Measurements from ENCODE around the gene CCDC159.
"Not testable (repeated sequence)": the region's sequence is repeated elsewhere in the genome, so short reads cannot be mapped to it uniquely, and the experiment has no call there.

Gene CCDC159

GRCh38 chr19:11338569-11339253 is 7.6 kb upstream of the CCDC159 start:
- DNase-seq: no peak

DNA sequence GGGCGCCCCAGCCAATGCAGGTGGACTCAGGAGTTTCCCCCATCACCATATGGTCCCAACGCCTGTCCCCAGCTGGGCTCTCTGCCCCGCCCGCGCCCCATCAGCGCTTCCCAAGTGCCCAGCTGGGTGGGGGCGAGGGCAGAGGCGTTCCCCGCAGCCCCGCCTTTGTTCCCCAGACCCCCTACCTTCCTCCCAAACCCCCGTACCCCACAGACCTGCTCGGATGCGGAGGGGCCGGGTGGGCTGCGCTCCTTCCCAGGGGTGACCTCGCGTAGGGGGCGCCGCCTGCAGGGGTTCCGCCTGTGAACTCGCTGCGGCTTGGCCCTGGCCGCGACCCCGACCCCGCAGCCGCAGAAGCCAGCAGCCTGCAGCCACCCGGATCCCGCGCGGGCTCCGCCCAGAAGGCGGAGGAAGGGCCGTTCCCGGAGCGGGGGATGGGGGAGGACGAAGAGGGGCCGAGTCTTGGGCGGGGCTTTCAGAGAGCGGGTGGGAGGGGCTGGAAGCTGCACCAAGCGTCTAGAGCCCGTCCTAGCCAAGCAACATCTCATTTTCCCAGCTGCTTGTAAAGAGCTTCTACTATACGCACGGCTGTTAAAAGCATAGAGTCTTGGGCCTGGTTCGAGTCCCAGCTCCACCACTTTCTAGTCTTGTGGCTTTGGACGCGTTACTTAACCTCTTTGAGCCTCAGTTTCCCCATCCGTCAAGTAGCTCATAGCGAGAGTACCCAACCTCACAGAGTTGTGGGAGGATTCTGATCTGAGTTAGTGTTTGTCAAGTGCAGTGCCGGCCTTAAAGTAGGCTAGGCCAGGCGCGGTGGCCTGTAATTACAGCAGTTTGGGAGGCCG is 6.8 kb upstream of the CCDC159 start, which contains the start of gene RAB3D:
Gene RAB3D (minus strand): TSS at position 404 of the 845 bp plus-strand sequence. CDS start 2,258 bp downstream, outside the sequence.
- peak; percentile 72 for DNase-seq

- DNase-seq: not testable (repeated sequence)
Observed at GRCh38 chr19:11340099-11340467, 6.2 kb upstream of the CCDC159 start.

GRCh38 chr19:11342429-11342828 is 3.9 kb upstream of the CCDC159 start:
- no peak for DNase-seq

GRCh38 chr19:11345122-11345803 is 1.1 kb upstream of the CCDC159 start:
- DNase-seq: no peak

DNA sequence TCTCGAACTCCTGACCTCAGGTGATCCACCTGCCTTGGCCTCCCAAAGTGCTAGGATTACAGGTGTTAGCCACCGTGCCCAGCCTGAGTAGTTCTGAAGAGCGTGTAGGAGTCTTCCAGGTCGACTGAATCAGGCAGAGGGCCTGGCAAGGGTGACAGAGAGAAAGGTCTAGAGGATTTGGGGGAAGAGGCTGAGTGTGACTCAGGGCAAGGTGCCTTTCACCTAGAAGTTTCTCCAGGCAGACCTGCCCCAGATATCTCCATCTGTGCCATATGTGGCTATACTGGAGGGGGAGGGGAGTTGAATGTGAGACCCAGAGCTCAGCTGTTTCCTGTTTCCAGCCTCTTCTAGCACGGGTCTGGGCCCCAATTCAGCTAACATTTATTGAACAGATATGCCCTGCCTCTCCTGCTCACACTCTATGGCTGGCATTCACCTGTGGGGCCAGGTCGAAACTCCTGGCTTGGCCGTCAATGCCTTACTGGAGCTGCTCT is 1.3 kb downstream of the CCDC159 start:
- no peak for DNase-seq

DNA sequence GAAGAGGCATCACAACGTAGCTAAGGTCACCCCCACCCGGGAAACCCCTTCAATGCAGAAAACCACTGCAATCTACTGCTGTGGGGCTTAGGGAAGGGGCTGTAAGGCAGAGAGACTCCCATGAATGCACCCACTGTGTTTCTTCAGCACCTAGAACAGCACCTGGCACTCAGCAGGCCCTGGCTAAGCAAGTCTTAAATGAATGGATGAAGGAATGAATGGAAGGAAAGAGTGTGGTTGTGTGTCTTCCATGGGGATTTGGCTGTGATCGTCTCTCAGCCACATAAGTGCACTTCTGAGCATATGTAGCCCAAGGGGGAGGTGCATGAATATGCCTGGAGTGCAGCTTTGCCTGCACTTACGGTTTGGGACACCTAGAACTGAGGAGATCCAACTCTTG is 2.9 kb downstream of the CCDC159 start:
- DNase-seq: no peak

DNA sequence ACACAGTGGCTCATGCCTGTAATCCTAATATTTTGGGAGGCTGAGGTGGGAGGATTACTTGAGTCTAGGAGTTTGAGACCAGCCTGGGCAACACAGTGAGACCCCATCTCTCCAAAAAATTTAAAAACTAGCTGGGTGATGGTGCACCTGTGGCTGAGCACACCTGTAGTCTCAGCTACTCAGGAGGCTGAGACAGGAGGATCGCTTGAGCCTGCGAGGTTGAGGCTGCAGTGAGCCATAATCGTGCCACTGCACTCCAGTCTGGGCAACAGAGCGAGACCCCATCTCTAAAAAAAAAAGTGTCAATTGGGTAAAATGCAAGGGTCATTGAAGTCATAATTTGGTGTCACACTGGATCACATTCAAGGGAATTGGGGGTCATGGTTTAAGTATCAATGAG is 7.8 kb downstream of the CCDC159 start:
- not testable (repeated sequence) for DNase-seq

DNA sequence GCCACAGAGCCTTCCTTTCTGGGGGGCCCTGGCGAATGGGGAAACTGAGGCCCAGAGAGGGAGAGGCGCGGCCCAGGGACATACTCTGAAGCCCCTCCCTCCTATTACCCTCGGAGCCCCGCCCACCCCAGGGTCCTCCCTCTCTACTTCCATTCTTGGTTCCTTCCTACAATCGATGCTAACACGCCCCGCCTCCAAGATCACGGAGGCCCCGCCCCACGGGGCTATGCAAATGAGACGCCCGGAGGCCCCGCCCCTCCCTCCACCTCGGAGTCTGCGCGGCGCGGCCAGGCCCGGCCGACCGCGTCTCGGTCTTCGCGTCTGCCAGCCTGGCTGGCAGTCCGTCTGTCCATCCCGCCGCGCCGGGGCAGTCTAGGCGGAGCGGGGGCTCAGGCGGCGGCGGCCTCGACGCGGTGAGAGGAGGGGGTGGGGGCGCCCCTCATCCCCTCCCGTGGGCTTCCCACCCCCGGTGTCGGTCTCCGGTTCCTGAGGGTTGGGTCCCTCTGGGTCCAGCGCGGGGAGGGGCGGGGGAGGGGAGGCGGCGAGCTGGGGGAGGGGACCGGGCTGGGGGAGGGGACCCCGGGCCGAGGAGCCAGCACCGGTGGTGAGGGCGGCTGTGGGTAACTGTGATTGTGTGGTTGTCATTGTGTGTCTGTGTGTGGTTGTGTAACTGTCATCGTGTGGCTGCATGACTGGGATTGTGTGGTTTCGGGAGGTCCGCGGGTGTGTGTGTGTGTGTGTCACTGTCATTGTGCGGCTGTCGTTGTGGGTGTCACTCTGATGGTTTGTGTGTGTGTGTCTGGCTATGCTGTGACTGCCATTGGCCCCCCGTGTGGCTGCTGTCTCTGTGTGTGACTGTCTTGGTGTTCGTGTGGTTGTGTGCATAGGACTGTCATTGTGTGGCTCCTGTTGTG is 9.1 kb downstream of the CCDC159 start, which contains the start of gene PLPPR2:
Gene PLPPR2 (plus strand): TSS at position 273 of the 914 bp plus-strand sequence. CDS start 2,242 bp downstream, outside the sequence.
- peak; percentile 89 for DNase-seq

GRCh38 chr19:11356074-11356397 is 9.7 kb downstream of the CCDC159 start:
- no peak for DNase-seq

DNA sequence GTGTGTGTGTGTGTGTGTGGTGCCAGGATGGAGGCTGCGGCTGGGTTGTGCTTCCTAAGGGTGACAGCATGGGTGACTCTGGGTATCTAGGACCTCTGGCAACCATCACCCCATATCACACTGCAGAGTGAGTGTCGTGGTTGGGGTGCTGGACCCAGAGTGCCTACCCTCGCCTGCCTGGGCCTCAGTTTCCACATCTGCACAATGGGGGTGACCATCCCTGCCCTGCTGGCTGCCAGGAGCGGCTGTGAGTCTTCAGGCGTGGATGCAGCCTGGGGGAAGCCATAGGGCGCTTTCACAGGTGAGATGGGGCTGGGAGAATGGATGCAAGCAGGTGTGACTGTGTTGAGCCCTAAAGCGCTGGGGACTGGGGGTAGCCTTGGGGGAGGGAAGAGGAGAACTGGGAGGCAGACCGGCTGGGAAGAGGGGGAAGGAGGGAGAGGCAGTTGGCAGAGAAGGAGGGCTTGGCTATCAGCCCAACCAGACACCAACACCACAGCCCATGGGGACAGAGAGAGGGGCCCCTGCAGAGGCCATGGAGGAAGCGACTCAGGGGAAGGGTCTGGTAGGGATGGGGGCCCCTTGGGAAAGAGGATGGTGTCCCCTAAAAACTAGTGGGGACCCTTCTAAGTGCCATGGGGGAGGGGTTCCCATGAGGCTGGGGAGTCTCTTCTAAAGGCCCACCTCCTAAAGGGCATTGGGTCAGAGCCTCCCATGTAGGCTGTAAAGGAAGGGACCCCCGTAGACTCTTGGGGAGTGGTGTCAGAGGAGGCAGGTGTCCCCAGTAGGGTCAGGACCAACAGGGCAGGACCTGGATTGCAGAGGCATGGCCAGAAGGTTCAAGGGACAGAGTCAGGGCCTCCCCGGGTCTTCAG is 10.6 kb downstream of the CCDC159 start:
- no peak for DNase-seq

GRCh38 chr19:11359421-11359820 is 13.1 kb downstream of the CCDC159 start:
- DNase-seq: no peak

DNA sequence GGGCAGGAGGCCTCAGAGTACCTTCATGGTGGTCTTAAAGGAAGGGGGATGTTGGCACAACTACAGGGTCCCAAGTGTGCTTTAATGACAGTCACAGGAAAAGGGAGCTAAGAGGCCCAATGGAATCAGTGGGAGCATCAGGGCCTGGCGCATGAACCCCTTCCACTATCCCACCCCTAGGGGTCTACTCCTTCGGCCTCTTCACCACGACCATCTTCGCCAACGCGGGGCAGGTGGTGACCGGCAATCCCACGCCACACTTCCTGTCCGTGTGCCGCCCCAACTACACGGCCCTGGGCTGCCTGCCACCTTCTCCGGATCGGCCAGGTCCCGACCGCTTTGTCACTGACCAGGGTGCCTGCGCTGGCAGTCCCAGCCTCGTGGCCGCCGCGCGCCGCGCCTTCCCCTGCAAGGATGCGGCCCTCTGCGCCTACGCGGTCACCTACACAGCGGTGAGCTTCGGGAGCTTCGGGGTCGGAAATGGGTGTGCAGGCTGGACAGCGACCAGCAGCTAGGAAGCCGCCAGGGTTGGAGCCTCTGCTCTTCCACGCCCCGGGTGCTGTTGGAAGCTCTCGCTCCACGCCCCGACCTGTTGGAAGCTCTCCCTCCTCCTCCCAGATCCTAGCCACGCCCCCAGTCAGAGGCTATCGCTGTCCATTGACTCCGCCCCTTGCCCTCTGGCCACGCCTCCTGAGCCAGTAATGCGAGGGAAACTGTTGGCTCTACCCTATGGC is 14.9 kb downstream of the CCDC159 start:
- DNase-seq: no peak

GRCh38 chr19:11361771-11362731 is 15.7 kb downstream of the CCDC159 start:
- DNase-seq: no peak

DNA sequence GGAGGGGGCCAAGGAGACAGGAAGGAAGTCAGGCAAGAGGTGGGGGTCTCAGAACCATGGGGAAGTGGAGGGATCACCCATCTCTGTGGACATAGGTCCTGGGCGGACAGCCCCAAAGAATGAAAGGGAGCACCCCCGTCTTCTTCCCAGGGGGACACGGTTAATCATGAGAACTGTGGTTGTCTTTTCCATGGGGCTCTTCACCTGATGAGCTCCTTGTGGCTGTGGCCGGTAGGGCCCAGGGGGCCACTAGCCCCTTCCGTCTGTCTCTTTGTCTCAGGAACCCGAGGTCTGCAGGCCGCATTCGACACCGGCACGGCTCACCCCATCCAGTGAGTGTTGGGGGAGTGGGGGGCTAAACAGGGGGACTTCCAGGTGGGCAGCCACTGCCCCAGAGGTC is 17.6 kb downstream of the CCDC159 start:
- DNase-seq: no peak

DNA sequence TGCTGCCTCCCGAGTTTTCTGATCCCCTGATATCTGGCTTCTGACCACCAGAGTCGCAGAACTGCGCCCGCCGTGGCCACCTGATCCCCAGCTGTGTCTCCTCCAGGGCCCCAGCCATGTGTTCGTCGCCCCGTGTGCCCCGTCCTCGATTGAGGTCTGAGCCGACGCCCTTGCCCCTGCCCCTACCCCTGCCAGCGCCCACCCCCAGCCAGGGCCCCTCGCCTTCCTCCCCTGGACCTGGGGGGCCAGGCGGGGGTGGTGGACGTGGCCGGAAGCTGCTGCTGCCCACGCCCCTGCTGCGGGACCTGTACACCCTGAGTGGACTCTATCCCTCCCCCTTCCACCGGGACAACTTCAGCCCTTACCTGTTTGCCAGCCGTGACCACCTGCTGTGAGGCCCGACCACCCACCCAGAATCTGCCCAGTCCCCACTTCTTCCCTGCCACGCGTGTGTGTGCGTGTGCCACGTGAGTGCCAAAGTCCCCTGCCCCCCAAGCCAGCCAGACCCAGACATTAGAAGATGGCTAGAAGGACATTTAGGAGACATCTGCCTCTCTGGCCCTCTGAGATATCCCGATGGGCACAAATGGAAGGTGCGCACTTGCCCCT is 18.1 kb downstream of the CCDC159 start:
- no peak for DNase-seq

GRCh38 chr19:11364935-11365334 is 18.6 kb downstream of the CCDC159 start:
- no peak for DNase-seq

DNA sequence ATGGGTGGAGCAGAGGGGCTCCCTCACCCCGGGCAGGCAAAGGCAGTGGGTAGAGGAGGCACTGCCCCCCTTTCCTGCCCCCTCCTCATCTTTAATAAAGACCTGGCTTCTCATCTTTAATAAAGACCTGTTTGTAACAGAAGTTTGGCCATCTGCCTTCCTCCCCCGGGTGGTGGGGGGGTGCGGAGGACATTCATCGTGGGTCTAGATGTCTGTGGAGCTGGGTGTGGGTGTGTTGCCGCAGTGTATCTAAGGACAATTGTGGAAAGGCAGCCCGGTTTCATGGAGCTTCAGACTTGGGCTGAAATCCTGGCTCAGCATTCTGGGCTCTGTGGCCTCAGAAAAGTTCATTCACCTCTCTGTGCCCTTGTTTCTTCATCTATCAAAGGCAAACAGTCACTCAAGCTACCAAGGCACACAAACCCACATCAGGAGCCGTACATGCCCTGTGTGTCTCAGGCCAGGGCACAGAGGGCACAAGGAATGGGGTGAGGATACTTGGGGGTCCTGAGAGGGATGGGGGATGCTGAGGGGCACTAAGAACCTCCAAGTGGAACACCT is 19.3 kb downstream of the CCDC159 start:
- DNase-seq: no peak

GRCh38 chr19:11367528-11367927 is 21.2 kb downstream of the CCDC159 start:
- DNase-seq: no peak

All from activated CD4-positive, CD25-positive, alpha-beta regulatory T cell treated with anti-CD3 and anti-CD28 coated beads, Interleukin-2, amount 50 U/mL, for 72 hours (primary cell).